HepG2 (cell line): ENCODE data around the gene RAB22A. TPM values are rescaled to one million over a fixed set of nuclear protein-coding genes. Genes with fewer than 3 reads are reported as not detected.

ENCODE experiments used
- ATF7 ChIP-seq, 2 experiments: fragments of 450-650 bp in 1 of 2; sonication (generic) in 1 of 2; formaldehyde crosslinking in 1 of 2; IDR thresholded peaks; 2 replicates each; pipeline versions ENCODE4 v1.4.0 to v1.6.1; 2016 to 2020; ENCODE audit warnings: antibody characterized with exemption in 1 of 2, mild to moderate bottlenecking in 1 of 2, missing genetic modification reagents in 1 of 2
- CEBPG ChIP-seq: IDR thresholded peaks from 2 replicates; pipeline ENCODE4 v1.6.1; 2016
- GFI1 ChIP-seq: sonication (generic); formaldehyde crosslinking; IDR thresholded peaks from 2 replicates; pipeline ENCODE4 v1.5.0; 2020; ENCODE audit warnings: missing genetic modification reagents, mild to moderate bottlenecking, borderline replicate concordance
- KAT7 ChIP-seq: IDR thresholded peaks from 2 replicates; pipeline ENCODE4 v1.6.1; 2018; ENCODE audit warnings: borderline replicate concordance, missing compliant biosample characterization
- KDM4B ChIP-seq: sonication (generic); formaldehyde crosslinking; IDR thresholded peaks from 2 replicates; pipeline ENCODE4 v1.4.0; 2020; ENCODE audit warnings: missing genetic modification reagents
- MTA3 ChIP-seq: sonication (generic); formaldehyde crosslinking; IDR thresholded peaks from 2 replicates; pipeline ENCODE4 v1.4.0; 2020; ENCODE audit warnings: missing genetic modification reagents
- RAD51 ChIP-seq: fragments of 450-650 bp; IDR thresholded peaks from 2 replicates; pipeline ENCODE4 v1.6.1; 2016; ENCODE audit warnings: borderline replicate concordance
- RBM39 ChIP-seq: fragments of 200-400 bp; formaldehyde crosslinking; IDR thresholded peaks from one replicate; pipeline ENCODE4 v1.6.1; 2018; ENCODE audit warnings: antibody characterized with exemption, mild to moderate bottlenecking, low read depth, low read length; ENCODE audit not compliant: poor library complexity, severe bottlenecking
- RFXANK ChIP-seq: IDR thresholded peaks from 2 replicates; pipeline ENCODE4 v1.6.1; 2016
- SPEN ChIP-seq: sonication (generic); formaldehyde crosslinking; IDR thresholded peaks from 2 replicates; pipeline ENCODE4 v1.5.1; 2020; ENCODE audit warnings: low read depth, mild to moderate bottlenecking, missing genetic modification reagents
- ZBTB3 ChIP-seq: sonication (generic); formaldehyde crosslinking; IDR thresholded peaks from 2 replicates; pipeline ENCODE4 v1.4.0; 2020; ENCODE audit warnings: low read depth, mild to moderate bottlenecking, moderate library complexity, missing genetic modification reagents, borderline replicate concordance
- ZBTB8A ChIP-seq: sonication (generic); formaldehyde crosslinking; IDR thresholded peaks from 2 replicates; pipeline ENCODE4 v1.4.0; 2020; ENCODE audit warnings: mild to moderate bottlenecking, low read depth, missing genetic modification reagents, borderline replicate concordance
- ZFP82 ChIP-seq: sonication (generic); formaldehyde crosslinking; IDR thresholded peaks from 2 replicates; pipeline ENCODE4 v1.5.1; 2020; ENCODE audit warnings: mild to moderate bottlenecking, missing genetic modification reagents, borderline replicate concordance
- ZKSCAN1 ChIP-seq: fragments of 150-350 bp; IDR thresholded peaks from 2 replicates; pipeline ENCODE4 v1.6.1; 2014; ENCODE audit warnings: low read length
- ZNF10 ChIP-seq: sonication (generic); formaldehyde crosslinking; IDR thresholded peaks from 2 replicates; pipeline ENCODE4 v1.4.0; 2020; ENCODE audit warnings: mild to moderate bottlenecking, low read depth, missing genetic modification reagents, borderline replicate concordance
- ZNF180 ChIP-seq: sonication (generic); formaldehyde crosslinking; IDR thresholded peaks from 2 replicates; pipeline ENCODE4 v1.4.0; 2020; ENCODE audit warnings: low read depth, missing genetic modification reagents, borderline replicate concordance
- ZNF430 ChIP-seq: sonication (generic); formaldehyde crosslinking; IDR thresholded peaks from 2 replicates; pipeline ENCODE4 v1.9.0; 2021; ENCODE audit warnings: mild to moderate bottlenecking, missing genetic modification reagents
- ZNF670 ChIP-seq: sonication (generic); formaldehyde crosslinking; IDR thresholded peaks from 2 replicates; pipeline ENCODE4 v1.8.0; 2022; ENCODE audit warnings: mild to moderate bottlenecking, missing genetic modification reagents, borderline replicate concordance
- ZNF879 ChIP-seq: sonication (generic); formaldehyde crosslinking; IDR thresholded peaks from 2 replicates; pipeline ENCODE4 v1.8.1; 2023; ENCODE audit warnings: missing genetic modification reagents
- polyA plus RNA-seq, 8 experiments: library from polyadenylated mRNA; depleted of rRNA in 3 of 8; stranded (reverse) in 7 of 8; unstranded in 1 of 8; fragments of >200 nt; fragmentation: Illumina TruSeq in 4 of 8; extraction: Trizol in 4 of 8; gene quantifications; 2 replicates each; pipeline versions ENCODE4 v1.2.1 to v1.2.3, GENCODE V29; 2011 to 2016; ENCODE audit warnings: low read depth in 4 of 8, missing spikeins in 1 of 8, mixed read lengths in 1 of 8; ENCODE audit not compliant: insufficient read depth in 1 of 8
- total RNA-seq, 5 experiments: library from RNA; depleted of rRNA; stranded (reverse); fragments of >200 nt; fragmentation: Illumina TruSeq; extraction: Trizol; gene quantifications; 2 replicates each; pipeline ENCODE4 v1.2.3, GENCODE V29; 2016; ENCODE audit warnings: low read depth in 1 of 5
- TF ChIP-seq, protein P1 (sequence below): sonication (generic); formaldehyde crosslinking; IDR thresholded peaks from 2 replicates; pipeline ENCODE4 v1.4.0; 2020; ENCODE audit warnings: missing genetic modification reagents, borderline replicate concordance
- TF ChIP-seq, protein P2 (sequence below): sonication (generic); formaldehyde crosslinking; IDR thresholded peaks from 2 replicates; pipeline ENCODE4 v1.4.0; 2020; ENCODE audit warnings: missing genetic modification reagents
- TF ChIP-seq, protein P3 (sequence below): sonication (generic); formaldehyde crosslinking; IDR thresholded peaks from 2 replicates; pipeline ENCODE4 v1.8.0; 2022; ENCODE audit warnings: missing genetic modification reagents, mild to moderate bottlenecking, moderate library complexity, borderline replicate concordance
- TF ChIP-seq, protein P4 (sequence below): sonication (generic); formaldehyde crosslinking; IDR thresholded peaks from 2 replicates; pipeline ENCODE4 v1.4.0; 2020; ENCODE audit warnings: missing genetic modification reagents

RAB22A gene
- total and polyA plus RNA-seq, 2 of the 13 experiments (the other 11 are each of a cell fraction or from before 2014, with no cell fraction given) = 10.7 to 11.2 TPM

DNA sequence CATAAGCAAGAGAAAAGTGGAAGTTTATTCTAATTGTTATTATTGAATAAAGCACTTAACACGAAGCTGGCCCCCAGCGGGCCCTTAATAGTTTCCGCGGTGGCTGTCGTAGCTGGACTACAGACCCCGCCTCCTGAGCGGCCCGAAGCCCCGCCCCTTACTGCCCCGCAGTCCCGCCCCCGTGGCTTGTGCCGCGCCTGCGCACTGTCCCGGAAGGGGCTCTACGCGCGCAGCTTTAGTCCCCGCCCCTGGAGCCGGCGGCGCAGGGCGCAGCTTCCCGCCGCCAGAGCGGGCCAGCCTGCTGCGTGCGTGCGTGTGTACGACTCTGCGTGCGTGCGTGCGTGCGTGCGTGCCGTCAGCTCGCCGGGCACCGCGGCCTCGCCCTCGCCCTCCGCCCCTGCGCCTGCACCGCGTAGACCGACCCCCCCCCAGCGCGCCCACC is 79.4 kb downstream of the RAB22A start, which contains the start of gene VAPB (continued):
- peak; percentile 75; the same call in 1 of the 2 replicates for TF ChIP-seq KAT7
- TF ChIP-seq, protein P1, sequence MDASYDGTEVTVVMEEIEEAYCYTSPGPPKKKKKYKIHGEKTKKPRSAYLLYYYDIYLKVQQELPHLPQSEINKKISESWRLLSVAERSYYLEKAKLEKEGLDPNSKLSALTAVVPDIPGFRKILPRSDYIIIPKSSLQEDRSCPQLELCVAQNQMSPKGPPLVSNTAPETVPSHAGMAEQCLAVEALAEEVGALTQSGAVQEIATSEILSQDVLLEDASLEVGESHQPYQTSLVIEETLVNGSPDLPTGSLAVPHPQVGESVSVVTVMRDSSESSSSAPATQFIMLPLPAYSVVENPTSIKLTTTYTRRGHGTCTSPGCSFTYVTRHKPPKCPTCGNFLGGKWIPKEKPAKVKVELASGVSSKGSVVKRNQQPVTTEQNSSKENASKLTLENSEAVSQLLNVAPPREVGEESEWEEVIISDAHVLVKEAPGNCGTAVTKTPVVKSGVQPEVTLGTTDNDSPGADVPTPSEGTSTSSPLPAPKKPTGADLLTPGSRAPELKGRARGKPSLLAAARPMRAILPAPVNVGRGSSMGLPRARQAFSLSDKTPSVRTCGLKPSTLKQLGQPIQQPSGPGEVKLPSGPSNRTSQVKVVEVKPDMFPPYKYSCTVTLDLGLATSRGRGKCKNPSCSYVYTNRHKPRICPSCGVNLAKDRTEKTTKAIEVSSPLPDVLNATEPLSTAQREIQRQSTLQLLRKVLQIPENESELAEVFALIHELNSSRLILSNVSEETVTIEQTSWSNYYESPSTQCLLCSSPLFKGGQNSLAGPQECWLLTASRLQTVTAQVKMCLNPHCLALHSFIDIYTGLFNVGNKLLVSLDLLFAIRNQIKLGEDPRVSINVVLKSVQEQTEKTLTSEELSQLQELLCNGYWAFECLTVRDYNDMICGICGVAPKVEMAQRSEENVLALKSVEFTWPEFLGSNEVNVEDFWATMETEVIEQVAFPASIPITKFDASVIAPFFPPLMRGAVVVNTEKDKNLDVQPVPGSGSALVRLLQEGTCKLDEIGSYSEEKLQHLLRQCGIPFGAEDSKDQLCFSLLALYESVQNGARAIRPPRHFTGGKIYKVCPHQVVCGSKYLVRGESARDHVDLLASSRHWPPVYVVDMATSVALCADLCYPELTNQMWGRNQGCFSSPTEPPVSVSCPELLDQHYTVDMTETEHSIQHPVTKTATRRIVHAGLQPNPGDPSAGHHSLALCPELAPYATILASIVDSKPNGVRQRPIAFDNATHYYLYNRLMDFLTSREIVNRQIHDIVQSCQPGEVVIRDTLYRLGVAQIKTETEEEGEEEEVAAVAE (CRISPR knock-in tag) = 0 out of 2 replicates have a peak, but pooled peaks have one; percentile 7
- TF ChIP-seq RBM39 = peak; percentile 9
- no peak for TF ChIP-seq ATF7 (IDR thresholded peaks at IDR 0.05)
- TF ChIP-seq ATF7 (CRISPR knock-in tag; IDR thresholded peaks at IDR 0.05) = no peak
- TF ChIP-seq RAD51 = no peak
- TF ChIP-seq ZBTB3 = 0 out of 2 replicates have a peak, but pooled peaks have one; percentile 11
- TF ChIP-seq KDM4B (CRISPR knock-in tag) = no peak
- no peak for TF ChIP-seq ZNF879 (CRISPR knock-in tag)
- TF ChIP-seq ZNF670 (CRISPR knock-in tag) = no peak; the same call in 1 of the 2 replicates
- no peak for TF ChIP-seq MTA3 (CRISPR knock-in tag)
- TF ChIP-seq, protein P2, sequence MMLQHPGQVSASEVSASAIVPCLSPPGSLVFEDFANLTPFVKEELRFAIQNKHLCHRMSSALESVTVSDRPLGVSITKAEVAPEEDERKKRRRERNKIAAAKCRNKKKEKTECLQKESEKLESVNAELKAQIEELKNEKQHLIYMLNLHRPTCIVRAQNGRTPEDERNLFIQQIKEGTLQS (CRISPR knock-in tag) = peak; percentile 47; the same call in 1 of the 2 replicates
- TF ChIP-seq, protein P3, sequence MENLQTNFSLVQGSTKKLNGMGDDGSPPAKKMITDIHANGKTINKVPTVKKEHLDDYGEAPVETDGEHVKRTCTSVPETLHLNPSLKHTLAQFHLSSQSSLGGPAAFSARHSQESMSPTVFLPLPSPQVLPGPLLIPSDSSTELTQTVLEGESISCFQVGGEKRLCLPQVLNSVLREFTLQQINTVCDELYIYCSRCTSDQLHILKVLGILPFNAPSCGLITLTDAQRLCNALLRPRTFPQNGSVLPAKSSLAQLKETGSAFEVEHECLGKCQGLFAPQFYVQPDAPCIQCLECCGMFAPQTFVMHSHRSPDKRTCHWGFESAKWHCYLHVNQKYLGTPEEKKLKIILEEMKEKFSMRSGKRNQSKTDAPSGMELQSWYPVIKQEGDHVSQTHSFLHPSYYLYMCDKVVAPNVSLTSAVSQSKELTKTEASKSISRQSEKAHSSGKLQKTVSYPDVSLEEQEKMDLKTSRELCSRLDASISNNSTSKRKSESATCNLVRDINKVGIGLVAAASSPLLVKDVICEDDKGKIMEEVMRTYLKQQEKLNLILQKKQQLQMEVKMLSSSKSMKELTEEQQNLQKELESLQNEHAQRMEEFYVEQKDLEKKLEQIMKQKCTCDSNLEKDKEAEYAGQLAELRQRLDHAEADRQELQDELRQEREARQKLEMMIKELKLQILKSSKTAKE (CRISPR knock-in tag) = no peak
- no peak for TF ChIP-seq ZKSCAN1
- TF ChIP-seq SPEN (CRISPR knock-in tag) = peak; percentile 100
- TF ChIP-seq ZNF430 (CRISPR knock-in tag) = peak; percentile 18; the same call in 1 of the 2 replicates
- no peak for TF ChIP-seq ZBTB8A (CRISPR knock-in tag)
- TF ChIP-seq ZNF10 = peak; percentile 11; the same call in 1 of the 2 replicates
- no peak for TF ChIP-seq ZNF180 (CRISPR knock-in tag)
- no peak for TF ChIP-seq RFXANK (CRISPR knock-in tag)
- peak; percentile 77; the same call in 1 of the 2 replicates for TF ChIP-seq ZFP82 (CRISPR knock-in tag)
- no peak for TF ChIP-seq GFI1 (CRISPR knock-in tag)
- no peak for TF ChIP-seq CEBPG (CRISPR knock-in tag)
- TF ChIP-seq, protein P4, sequence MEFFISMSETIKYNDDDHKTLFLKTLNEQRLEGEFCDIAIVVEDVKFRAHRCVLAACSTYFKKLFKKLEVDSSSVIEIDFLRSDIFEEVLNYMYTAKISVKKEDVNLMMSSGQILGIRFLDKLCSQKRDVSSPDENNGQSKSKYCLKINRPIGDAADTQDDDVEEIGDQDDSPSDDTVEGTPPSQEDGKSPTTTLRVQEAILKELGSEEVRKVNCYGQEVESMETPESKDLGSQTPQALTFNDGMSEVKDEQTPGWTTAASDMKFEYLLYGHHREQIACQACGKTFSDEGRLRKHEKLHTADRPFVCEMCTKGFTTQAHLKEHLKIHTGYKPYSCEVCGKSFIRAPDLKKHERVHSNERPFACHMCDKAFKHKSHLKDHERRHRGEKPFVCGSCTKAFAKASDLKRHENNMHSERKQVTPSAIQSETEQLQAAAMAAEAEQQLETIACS (CRISPR knock-in tag) = peak; percentile 65
